ENCODE results near the gene TTC33.
"Not testable (repeated sequence)": the region's sequence is repeated elsewhere in the genome, so short reads cannot be mapped to it uniquely, and the experiment has no call there.

TTC33 gene

GRCh38 chr5:40649463-40650030 is 106.2 kb downstream of the TTC33 start:
- no peak for DNase-seq

GRCh38 chr5:40648150-40648549 is 107.6 kb downstream of the TTC33 start:
- no peak for DNase-seq

GRCh38 chr5:40646266-40646665 is 109.5 kb downstream of the TTC33 start:
- no peak for DNase-seq

GRCh38 chr5:40639531-40639930 is 116.2 kb downstream of the TTC33 start:
- DNase-seq: not testable (repeated sequence)

GRCh38 chr5:40634593-40634992 is 121.2 kb downstream of the TTC33 start:
- DNase-seq: no peak

- no peak for DNase-seq
Measured at GRCh38 chr5:40634154-40634553, 121.6 kb downstream of the TTC33 start.

- no peak for DNase-seq
Measured at GRCh38 chr5:40631236-40631635, 124.5 kb downstream of the TTC33 start.

GRCh38 chr5:40630126-40630525 is 125.6 kb downstream of the TTC33 start:
- no peak for DNase-seq

GRCh38 chr5:40628407-40628806 is 127.4 kb downstream of the TTC33 start:
- no peak for DNase-seq

GRCh38 chr5:40627706-40628105 is 128.1 kb downstream of the TTC33 start:
- no peak for DNase-seq

GRCh38 chr5:40626801-40627200 is 129.0 kb downstream of the TTC33 start:
- DNase-seq: no peak

- no peak for DNase-seq
Measured at GRCh38 chr5:40623480-40624420, 132.0 kb downstream of the TTC33 start.

- DNase-seq: no peak
Measured at GRCh38 chr5:40622463-40623252, 133.1 kb downstream of the TTC33 start.

- no peak for DNase-seq
Measured at GRCh38 chr5:40619421-40619820, 136.3 kb downstream of the TTC33 start.

- DNase-seq: no peak
Measured at GRCh38 chr5:40618926-40619325, 136.8 kb downstream of the TTC33 start.

- DNase-seq: no peak
Measured at GRCh38 chr5:40616781-40617180, 139.0 kb downstream of the TTC33 start.

GRCh38 chr5:40615586-40616170 is 140.1 kb downstream of the TTC33 start:
- no peak for DNase-seq

- no peak for DNase-seq
Measured at GRCh38 chr5:40614923-40615585, 140.7 kb downstream of the TTC33 start.

- DNase-seq: no peak
Measured at GRCh38 chr5:40614466-40614865, 141.3 kb downstream of the TTC33 start.

GRCh38 chr5:40607202-40607601 is 148.6 kb downstream of the TTC33 start:
- no peak for DNase-seq

GRCh38 chr5:40606077-40606765 is 149.5 kb downstream of the TTC33 start:
- DNase-seq: no peak

Data from NCI-H2227 treated with DMSO at 0.1 percent for 48 hours (cell line).